CD4-positive, CD25-positive, alpha-beta regulatory T cell (primary cell): ENCODE results near the gene DNAJC24. TPM values are rescaled to one million over a fixed set of nuclear protein-coding genes. Genes with fewer than 3 reads are reported as not detected.
"Not testable (repeated sequence)": the region's sequence is repeated elsewhere in the genome, so short reads cannot be mapped to it uniquely, and the experiment has no call there.

Experiments used
- ATAC-seq, 2 donors: fragments of 150-1000 bp; cut with Tn5 transposase; one replicate each; pipeline ENCODE4 v1.10.0; 2021; ENCODE audit warnings: low read depth in 2 of 2, moderate number of reproducible peaks in 2 of 2, moderate library complexity in 1 of 2
- DNase-seq, 3 donors: peaks; one replicate each; pipeline versions ENCODE4 v3.0.0 to v3.0.0-alpha.2; 2012 to 2022; ENCODE audit warnings: mixed read lengths in 1 of 3
- H3K27ac ChIP-seq: one replicate; pipeline ENCODE4 v1.7.0; 2013; ENCODE audit warnings: mild to moderate bottlenecking, low read length; ENCODE audit not compliant: insufficient read depth, poor library complexity, severe bottlenecking
- H3K27me3 ChIP-seq: one replicate; pipeline ENCODE4 v1.7.0; 2013; ENCODE audit warnings: low read length; ENCODE audit not compliant: control insufficient read depth, insufficient read depth
- H3K36me3 ChIP-seq: one replicate; pipeline ENCODE4 v1.7.0; 2013; ENCODE audit warnings: mild to moderate bottlenecking, low read length, moderate library complexity; ENCODE audit not compliant: control insufficient read depth, insufficient read depth
- H3K4me1 ChIP-seq: 2 replicates; pipeline ENCODE4 v1.7.0; 2013; ENCODE audit warnings: mild to moderate bottlenecking, low read length; ENCODE audit not compliant: insufficient read depth, control insufficient read depth, poor library complexity, severe bottlenecking
- H3K4me3 ChIP-seq: one replicate; pipeline ENCODE4 v1.7.0; 2013; ENCODE audit warnings: low read depth, mild to moderate bottlenecking, low read length, moderate library complexity
- H3K9me3 ChIP-seq, 2 experiments: 1 replicate in 1 of 2; 2 replicates in 1 of 2; pipeline ENCODE4 v1.7.0; 2013; ENCODE audit warnings: low read length in 2 of 2, mild to moderate bottlenecking in 1 of 2, moderate library complexity in 1 of 2; ENCODE audit not compliant: control insufficient read depth in 2 of 2
- H3K27ac Mint-ChIP-seq, 3 donors: one replicate each; pipeline ENCODE4 v1.8.0; 2020 to 2022; ENCODE audit warnings: mild to moderate bottlenecking in 3 of 3, mixed read lengths in 3 of 3, moderate library complexity in 2 of 3
- H3K27me3 Mint-ChIP-seq: one replicate; pipeline ENCODE4 v1.8.0; 2022; ENCODE audit warnings: mild to moderate bottlenecking, mixed read lengths
- H3K36me3 Mint-ChIP-seq: one replicate; pipeline ENCODE4 v1.8.0; 2020; ENCODE audit warnings: mixed read lengths
- H3K4me1 Mint-ChIP-seq, 4 donors: one replicate each; pipeline ENCODE4 v1.8.0; 2020 to 2022; ENCODE audit warnings: mixed read lengths in 4 of 4, mild to moderate bottlenecking in 1 of 4
- H3K4me3 Mint-ChIP-seq, 4 donors: one replicate each; pipeline ENCODE4 v1.8.0; 2020 to 2022; ENCODE audit warnings: mild to moderate bottlenecking in 4 of 4, mixed read lengths in 4 of 4, moderate library complexity in 3 of 4
- H3K9me3 Mint-ChIP-seq, 7 donors: one replicate each; pipeline ENCODE4 v1.8.0; 2020 to 2022; ENCODE audit warnings: mixed read lengths in 7 of 7, mild to moderate bottlenecking in 3 of 7, moderate library complexity in 2 of 7
- polyA plus RNA-seq, 4 donors: library from polyadenylated mRNA; unstranded; fragments of 300-500 nt; fragmentation: Illumina TruSeq; gene quantifications; one replicate each; pipeline ENCODE4 v1.2.3, GENCODE V29; 2021
- total RNA-seq: library from RNA; stranded (reverse); gene quantifications from one replicate; pipeline ENCODE4 v1.2.3, GENCODE V29; 2022

The DNAJC24 gene
- 13.5 TPM for total RNA-seq
- 10 to 100 TPM in 2 of 4 donors, 1 to 10 TPM in 2; 8.2 to 13.0 (median 9.8) TPM for polyA plus RNA-seq

GRCh38 chr11:31369348-31370329 lies at the start of gene DNAJC24, which contains the start of gene DCDC1:
TSS of gene DNAJC24 (plus strand) at chr11:31369860. CDS start at chr11:31370749, 889 bp downstream.
TSS of gene DCDC1 (minus strand) at chr11:31369739. CDS start at chr11:31328280, 41,459 bp downstream.
- ATAC-seq (peak; percentile 99 to 100), DNase-seq (peak; percentile 89 to 95 (median 89))
- H3K36me3 ChIP-seq: peaks cover 5% of the 10 kb centered on the region
- H3K27ac ChIP-seq: peak within 1 kb of the TSS; percentile 77
- Mint-ChIP-seq H3K27me3 (peaks cover 36% of the 10 kb centered on the region), H3K36me3 (no peaks in the 10 kb centered on the region), H3K4me3 (peak within 1 kb of the TSS; percentile 89 to 99 (median 99)), H3K27ac (peak within 1 kb of the TSS; percentile 94 to 99 (median 96)), H3K9me3 (no peaks in the 10 kb centered on the region), H3K4me1 (peaks cover 23 to 53% (median 44%) of the 10 kb centered on the region in 4 donors)
- H3K9me3 ChIP-seq: no peaks in the 10 kb centered on the region
- peaks cover 4% of the 10 kb centered on the region for H3K27me3 ChIP-seq
- peak within 1 kb of the TSS; percentile 93 for H3K4me3 ChIP-seq
- H3K4me1 ChIP-seq: peaks cover 32% of the 10 kb centered on the region

- H3K9me3 ChIP-seq, H3K4me3 ChIP-seq, H3K9me3 Mint-ChIP-seq, H3K4me1 Mint-ChIP-seq, H3K27ac ChIP-seq, H3K27me3 Mint-ChIP-seq, H3K4me1 ChIP-seq, DNase-seq, H3K36me3 ChIP-seq, ATAC-seq, H3K27me3 ChIP-seq, H3K27ac Mint-ChIP-seq, H3K36me3 Mint-ChIP-seq, H3K4me3 Mint-ChIP-seq: not testable (repeated sequence)
Observed at GRCh38 chr11:31321494-31321893, 48.2 kb upstream of the DNAJC24 start.

GRCh38 chr11:31323145-31323544 lies 46.5 kb upstream of the DNAJC24 start:
- no peak for DNase-seq
- H3K36me3 ChIP-seq: no peaks in the 10 kb centered on the region
- no peak overlapping the region for H3K4me3 ChIP-seq
- no peaks in the 10 kb centered on the region for H3K4me1 ChIP-seq
- Mint-ChIP-seq H3K36me3 (no peaks in the 10 kb centered on the region), H3K27ac (no peak overlapping the region), H3K4me3 (no peak overlapping the region), H3K9me3 (no peaks in the 10 kb centered on the region), H3K4me1 (peaks cover 3 to 7% (median 4%) of the 10 kb centered on the region in 4 donors), H3K27me3 (no peaks in the 10 kb centered on the region)
- H3K27me3 ChIP-seq: no peaks in the 10 kb centered on the region
- ATAC-seq: no peak
- H3K27ac ChIP-seq: no peak overlapping the region
- H3K9me3 ChIP-seq: no peaks in the 10 kb centered on the region

- DNase-seq (no peak), ATAC-seq (no peak)
- H3K27ac Mint-ChIP-seq: no peak overlapping the region
- H3K27me3 ChIP-seq: no peaks in the 10 kb centered on the region
- H3K9me3 Mint-ChIP-seq: peaks cover 0 to under 1% (median 0%) of the 10 kb centered on the region in 7 donors
- H3K27me3 Mint-ChIP-seq: no peaks in the 10 kb centered on the region
- H3K36me3 ChIP-seq: no peaks in the 10 kb centered on the region
- H3K9me3 ChIP-seq: no peaks in the 10 kb centered on the region
- peaks cover 3 to 7% (median 4%) of the 10 kb centered on the region in 4 donors for H3K4me1 Mint-ChIP-seq
- H3K4me3 ChIP-seq: no peak overlapping the region
- H3K4me3 Mint-ChIP-seq: no peak overlapping the region
- no peak overlapping the region for H3K27ac ChIP-seq
- no peaks in the 10 kb centered on the region for H3K36me3 Mint-ChIP-seq
- no peaks in the 10 kb centered on the region for H3K4me1 ChIP-seq
Observed at GRCh38 chr11:31325160-31325559, 44.5 kb upstream of the DNAJC24 start.

- Mint-ChIP-seq H3K27me3 (no peaks in the 10 kb centered on the region), H3K4me3 (peak overlapping the region in 3 of 4 donors; percentile 20 to 77 (median 29)), H3K27ac (peak overlapping the region in 1 of 3 donors; percentile 16), H3K9me3 (peaks cover 0 to 7% (median 1%) of the 10 kb centered on the region in 7 donors), H3K4me1 (peaks cover 3 to 7% (median 4%) of the 10 kb centered on the region in 4 donors), H3K36me3 (no peaks in the 10 kb centered on the region)
- DNase-seq: peak in 1 of 3 donors; percentile 11
- Histone ChIP-seq H3K27ac (no peak overlapping the region), H3K9me3 (no peaks in the 10 kb centered on the region), H3K4me1 (no peaks in the 10 kb centered on the region), H3K36me3 (no peaks in the 10 kb centered on the region), H3K4me3 (peak overlapping the region; percentile 71), H3K27me3 (no peaks in the 10 kb centered on the region)
- no peak for ATAC-seq
Observed at GRCh38 chr11:31326470-31327148, 43.1 kb upstream of the DNAJC24 start.

- Histone ChIP-seq H3K27ac (no peak overlapping the region), H3K27me3 (no peaks in the 10 kb centered on the region), H3K4me3 (no peak overlapping the region), H3K9me3 (no peaks in the 10 kb centered on the region), H3K36me3 (no peaks in the 10 kb centered on the region), H3K4me1 (no peaks in the 10 kb centered on the region)
- DNase-seq: no peak
- ATAC-seq: no peak
- no peaks in the 10 kb centered on the region for H3K36me3 Mint-ChIP-seq
- H3K9me3 Mint-ChIP-seq: peaks cover 0 to 9% (median 1%) of the 10 kb centered on the region in 7 donors
- peaks cover 3 to 7% (median 4%) of the 10 kb centered on the region in 4 donors for H3K4me1 Mint-ChIP-seq
- no peaks in the 10 kb centered on the region for H3K27me3 Mint-ChIP-seq
- peak overlapping the region in 1 of 3 donors; percentile 59 for H3K27ac Mint-ChIP-seq
- peak overlapping the region in 2 of 4 donors; percentile 24 to 61 for H3K4me3 Mint-ChIP-seq
Observed at GRCh38 chr11:31327417-31327816, 42.2 kb upstream of the DNAJC24 start.

GRCh38 chr11:31328697-31329096 lies 41.0 kb upstream of the DNAJC24 start:
- H3K36me3 ChIP-seq: no peaks in the 10 kb centered on the region
- no peak overlapping the region for H3K4me3 ChIP-seq
- H3K27me3 ChIP-seq: no peaks in the 10 kb centered on the region
- peaks cover 0 to 10% (median 4%) of the 10 kb centered on the region in 7 donors for H3K9me3 Mint-ChIP-seq
- H3K4me3 Mint-ChIP-seq: no peak overlapping the region
- ATAC-seq: no peak
- no peak for DNase-seq
- H3K4me1 Mint-ChIP-seq: peaks cover 3 to 7% (median 4%) of the 10 kb centered on the region in 4 donors
- H3K9me3 ChIP-seq: no peaks in the 10 kb centered on the region
- H3K27me3 Mint-ChIP-seq: no peaks in the 10 kb centered on the region
- no peak overlapping the region for H3K27ac ChIP-seq
- no peaks in the 10 kb centered on the region for H3K36me3 Mint-ChIP-seq
- no peaks in the 10 kb centered on the region for H3K4me1 ChIP-seq
- no peak overlapping the region for H3K27ac Mint-ChIP-seq
